NCI-H345 (cell line): Measurements from ENCODE around the gene PKP2.

Experiments
- DNase-seq: peaks from one replicate; lab custom pipeline; 2025; lab: John Stamatoyannopoulos, UW

The PKP2 gene

DNA sequence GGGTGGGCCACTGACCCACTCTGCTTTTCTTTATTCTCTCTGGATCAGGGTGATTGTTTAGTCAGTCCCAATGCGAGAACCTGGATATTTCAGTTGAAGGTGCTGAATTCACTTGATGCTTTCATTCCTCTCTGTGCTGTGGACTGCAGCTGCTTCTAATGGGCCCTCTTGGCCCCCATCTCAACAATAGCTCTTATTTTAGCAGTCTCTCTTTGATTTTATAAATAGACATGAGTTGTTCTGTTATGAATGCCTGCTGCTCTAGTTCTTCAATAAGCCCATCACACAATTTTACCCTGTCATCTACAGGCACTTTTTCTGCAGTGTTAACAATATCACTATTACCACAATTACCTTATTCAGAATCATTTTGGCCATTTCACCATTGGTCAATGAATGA is 86.7 kb downstream of the PKP2 start:
- no peak for DNase-seq

DNA sequence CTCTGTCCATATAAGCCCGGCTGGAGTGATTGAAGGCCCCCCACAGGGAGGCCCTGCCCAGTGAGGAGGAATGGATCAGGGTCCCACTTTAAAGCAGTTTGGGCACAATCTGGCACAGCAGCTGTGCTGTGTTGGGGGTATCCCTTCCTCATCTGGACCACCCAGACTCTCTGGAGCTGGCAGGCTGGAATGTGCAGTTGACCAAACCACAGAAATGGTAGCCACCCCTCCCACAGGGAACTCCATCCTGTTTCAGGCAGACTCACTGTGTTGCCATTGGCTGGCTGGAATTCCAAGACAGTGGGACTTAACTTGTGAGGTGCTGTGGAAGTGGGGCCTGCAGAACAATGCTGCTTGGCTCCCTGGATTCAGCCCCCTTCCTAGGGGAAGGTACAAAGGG is 87.4 kb downstream of the PKP2 start:
- no peak for DNase-seq

DNA sequence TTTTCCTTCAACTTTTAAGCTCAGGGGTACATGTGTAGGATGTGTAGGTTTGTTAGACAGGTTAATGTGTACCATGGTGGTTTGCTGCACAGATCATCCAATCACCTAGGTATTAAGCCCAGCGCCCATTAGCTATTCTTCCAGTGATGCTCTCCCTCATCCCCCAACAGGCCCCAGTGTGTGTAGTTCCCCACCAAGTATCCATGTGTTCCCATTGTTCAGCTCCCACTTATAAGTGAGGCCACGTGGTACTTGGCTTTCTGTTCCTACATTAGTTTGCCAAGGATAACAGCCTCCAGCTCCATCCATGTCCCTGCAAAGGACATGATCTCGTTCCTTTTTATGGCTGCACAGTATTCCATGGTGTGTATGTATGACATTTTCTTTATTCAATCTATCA is 92.3 kb downstream of the PKP2 start:
- no peak for DNase-seq

DNA sequence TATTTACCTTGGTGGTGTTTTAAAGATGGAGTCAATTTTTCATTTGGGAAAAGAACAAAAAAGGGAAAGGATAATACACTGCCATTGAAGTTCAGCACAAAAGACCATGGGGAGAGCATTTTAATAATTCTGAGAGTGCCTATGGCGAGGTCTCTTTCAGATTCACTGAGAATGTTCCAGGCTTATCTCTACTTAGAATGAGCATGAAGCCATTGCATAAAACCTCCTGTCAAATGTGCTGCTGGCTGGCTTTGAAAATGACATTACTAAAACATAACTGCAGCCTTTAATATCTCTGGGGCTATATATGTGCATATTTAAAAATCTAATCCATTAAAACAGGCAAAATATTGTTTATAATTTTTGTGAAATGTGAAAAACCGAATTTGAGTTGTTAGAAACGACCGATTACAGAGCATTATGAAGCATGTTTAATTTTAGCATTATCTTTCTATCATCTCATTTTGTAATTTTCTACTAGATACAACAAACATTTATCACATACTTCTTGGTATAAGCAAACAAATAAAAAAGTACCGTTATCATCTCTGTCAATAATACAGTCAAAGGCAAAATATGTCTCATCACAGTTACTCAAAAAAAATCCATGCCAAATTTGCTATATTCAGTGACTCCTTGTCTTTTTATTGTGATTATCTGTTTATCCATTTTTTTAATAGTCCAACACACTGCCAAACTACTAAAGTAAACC is 95.2 kb downstream of the PKP2 start:
- DNase-seq, result no peak

DNA sequence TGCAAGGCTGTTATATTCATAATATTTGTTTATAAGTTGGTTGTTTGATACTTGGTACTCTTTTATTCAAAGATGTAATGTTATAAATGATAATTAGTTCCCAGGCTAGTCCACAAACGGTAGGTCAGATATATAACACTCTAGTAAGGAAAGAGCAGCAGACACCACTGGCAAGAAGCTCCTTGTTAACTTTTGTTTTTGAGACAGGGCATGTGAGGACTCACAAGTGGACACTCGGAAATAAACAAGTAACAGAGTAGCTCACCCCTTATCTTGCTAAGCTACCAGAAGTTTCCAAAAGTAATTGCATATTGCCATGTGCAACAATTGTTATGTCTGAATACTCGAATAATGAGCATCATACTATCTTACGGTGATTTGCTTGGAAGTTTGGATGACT is 102.3 kb downstream of the PKP2 start:
- DNase-seq, result no peak

DNA sequence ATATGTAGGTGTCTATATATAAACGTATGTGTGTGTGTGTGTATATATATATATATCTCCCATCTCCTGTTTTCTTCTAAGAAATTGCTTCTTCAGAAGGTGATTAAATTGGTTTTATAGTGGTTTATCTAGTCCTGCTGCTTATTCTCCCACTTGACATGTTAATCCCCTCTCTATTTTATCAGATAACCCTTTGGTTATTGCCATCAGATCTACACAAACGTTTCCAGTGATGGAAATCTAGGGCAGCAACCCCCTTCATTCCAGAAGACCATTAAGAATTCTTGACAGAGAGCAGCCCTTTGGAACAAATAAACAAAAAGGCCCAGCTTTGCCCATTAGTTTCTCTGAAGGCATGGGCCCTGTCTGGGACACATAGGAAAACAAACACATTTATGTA is 106.7 kb downstream of the PKP2 start:
- DNase-seq, result no peak

DNA sequence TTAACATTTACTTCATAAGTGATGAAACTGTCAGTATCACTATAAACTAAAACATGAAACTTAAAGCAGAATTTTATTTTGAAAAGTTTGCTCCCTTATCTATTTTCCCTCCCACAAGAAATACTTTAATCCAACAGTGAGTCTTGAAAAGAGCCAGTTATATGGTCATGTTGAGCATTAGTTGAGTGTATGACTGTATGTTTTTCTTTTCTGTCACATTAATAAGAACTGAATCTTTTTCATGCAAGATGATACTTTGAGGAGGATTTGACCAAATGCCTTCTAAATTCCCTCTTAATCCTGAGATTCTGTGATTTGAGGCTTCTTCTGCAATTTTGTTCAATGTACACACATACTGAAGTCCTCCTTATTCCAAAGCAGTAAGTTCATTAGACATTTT is 107.1 kb downstream of the PKP2 start:
- no peak for DNase-seq

DNA sequence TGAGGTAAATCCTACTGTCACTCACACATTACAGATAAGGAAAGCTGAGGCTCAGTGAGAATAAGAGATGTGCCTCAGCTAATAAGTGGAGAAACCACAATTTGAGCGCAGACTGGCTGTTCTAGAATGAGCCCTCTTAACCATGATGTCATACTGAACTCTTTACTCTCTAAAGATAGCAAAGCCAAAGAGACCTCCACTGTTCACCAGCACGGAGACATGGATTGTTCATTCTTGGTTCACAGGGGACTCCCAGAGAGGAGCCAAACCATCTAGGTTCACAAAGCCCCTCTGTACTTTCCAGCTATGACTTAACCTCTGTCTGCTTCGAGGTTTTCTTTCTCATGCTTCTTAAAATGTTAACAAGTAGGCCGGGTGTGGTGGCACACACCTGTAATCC is 108.2 kb downstream of the PKP2 start:
- no peak for DNase-seq

DNA sequence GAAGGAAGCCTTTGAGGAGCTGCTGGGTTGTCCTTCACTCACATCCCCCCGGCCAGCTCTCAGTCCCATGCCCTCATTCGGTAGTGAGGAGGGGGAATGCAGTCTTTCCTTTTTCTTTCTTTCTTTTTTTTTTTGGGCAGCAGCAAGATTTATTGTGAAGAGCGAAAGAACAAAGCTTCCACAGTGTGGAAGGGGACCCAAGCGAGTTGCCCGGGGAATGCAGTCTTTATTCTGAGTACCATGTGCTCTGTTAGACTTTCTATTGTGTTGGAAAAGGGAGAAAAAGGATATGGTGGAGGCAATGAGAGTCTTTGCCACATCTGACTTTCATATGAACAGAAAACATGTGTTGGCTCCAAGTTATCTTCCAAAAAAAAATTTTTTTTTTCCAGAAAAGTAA is 111.0 kb downstream of the PKP2 start:
- DNase-seq, result no peak

DNA sequence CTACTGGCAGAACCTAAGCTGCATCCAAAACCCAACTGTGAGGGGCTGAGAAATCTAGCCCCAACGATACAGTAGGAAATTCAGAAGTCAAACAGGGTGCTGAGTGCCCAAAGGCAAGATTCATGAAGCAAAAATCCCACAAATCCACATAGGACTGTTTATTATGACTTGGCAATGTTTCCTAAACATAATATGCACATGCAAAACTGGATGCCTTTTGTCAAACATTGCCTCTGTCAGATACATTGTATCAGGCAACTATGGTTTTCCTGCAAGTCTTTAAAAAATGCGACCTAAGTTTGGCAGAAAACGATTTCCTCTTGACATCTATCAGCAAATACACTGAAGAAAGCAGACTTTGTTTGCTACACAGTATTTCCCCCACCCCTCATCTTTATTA is 113.5 kb downstream of the PKP2 start:
- DNase-seq, result no peak

DNA sequence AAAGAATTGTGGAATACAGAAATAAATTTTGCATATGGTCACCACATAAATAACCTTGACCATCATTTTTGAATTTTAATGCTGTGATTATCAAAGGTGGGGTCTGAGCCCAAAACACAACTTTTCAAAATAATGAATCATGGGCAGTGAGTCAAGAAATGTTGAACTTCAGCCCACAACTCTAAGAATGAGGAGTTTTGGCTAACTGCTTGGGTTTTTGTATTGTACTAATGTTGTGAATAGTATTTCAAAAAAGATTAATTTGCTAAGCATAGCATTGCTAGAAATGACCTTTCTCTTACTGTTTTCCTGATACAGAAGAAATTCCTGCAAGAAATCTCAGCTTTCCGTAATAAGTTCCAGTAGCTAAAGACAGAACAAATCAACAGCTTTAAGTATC is 116.5 kb downstream of the PKP2 start:
- DNase-seq, result no peak

DNA sequence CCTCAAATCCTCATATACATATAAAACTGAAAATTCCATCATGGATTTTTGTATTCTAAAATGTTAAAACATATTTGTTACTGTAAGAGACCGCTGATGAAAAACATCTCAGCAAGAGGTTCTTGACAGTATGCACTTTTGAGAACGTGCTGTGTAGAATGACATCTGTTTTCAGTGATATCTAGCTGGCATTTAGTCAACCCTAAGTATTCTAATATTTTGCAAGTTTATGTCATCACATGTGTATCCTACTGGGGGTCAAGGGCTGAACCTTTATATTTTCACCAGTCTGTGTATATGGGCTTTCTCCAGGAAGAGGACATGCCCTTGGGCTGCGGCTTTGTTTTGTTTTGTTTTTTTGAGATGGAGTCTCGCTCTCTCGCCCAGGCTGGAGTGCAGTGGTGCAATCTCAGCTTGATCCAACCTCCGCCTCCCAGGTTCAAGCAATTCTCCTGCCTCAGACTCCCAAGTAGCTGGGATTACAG is 118.8 kb downstream of the PKP2 start:
- DNase-seq, result no peak

DNA sequence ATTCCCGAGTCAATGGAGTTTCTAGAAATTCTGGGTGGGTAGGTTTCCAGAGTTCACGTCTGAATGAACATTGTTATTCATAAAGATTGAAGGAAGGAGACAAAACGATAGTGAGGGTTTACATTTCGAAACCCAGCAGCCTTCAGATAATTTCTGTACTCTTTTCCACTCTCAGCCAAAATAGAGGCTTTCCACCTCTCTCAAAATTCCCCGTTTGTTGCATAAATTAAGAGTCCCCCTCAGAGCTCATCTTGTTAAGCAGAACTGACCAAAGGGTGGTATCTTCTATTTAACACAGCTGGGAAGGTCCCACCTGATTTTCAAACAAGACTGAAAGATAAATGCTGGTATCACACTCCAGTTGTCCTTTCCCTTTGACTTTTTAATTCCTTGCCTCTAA is 119.4 kb downstream of the PKP2 start:
- DNase-seq, result no peak

DNA sequence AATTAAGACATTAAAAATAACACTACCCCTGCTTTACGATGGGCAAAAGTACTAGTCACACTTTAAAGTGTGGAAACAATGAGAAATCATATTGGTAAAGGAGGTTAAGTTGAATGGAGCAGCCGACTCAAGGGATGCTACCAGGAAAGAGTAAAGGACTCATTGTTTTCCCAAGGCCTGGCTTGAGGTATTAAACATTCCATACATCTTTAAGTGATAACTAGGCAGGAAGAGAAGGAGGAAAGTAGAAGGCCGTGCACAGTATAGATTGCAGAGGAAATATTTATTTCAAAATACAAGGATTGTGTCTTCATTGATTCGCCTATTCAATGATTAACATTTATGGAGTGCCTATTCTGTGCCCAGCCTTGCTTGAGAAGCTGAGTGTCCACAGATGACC is 120.3 kb downstream of the PKP2 start:
- no peak for DNase-seq

DNA sequence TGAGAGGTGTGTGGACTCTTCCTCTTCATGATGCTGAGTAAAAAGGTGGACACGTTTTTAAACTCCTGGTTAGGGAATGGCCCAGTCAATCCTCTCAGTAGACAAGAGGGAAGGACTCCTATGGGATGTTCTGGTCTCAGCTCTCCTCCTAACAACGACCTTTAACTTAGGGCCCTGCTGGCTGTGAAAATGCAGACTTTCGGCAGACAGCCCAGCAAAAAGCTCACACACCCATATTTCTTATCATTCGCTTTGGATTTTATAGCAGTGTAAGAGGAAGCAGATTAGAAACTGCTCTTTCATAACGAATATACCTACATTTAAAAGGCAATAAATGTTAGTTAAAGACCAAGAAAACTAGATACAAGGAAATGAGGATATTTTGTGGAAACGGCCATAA is 122.9 kb downstream of the PKP2 start:
- DNase-seq, result no peak

DNA sequence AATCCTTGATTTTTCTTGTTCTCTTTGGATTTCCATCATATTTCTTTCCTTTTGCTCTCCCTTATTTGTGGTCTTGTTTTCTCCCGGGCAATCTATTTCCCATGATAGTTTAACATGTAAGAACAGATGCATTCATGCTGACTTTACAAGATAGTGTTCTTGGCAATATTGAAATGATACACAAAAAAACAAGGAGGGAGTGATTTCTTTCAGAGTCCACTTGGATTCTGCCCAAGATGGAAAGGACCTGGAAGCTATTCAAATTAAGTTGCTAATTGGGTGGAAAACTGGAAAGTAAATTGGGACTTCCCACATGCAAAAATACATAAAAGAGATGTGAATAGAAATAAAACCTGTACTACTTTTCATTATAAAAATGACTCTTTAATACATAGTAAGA is 126.4 kb downstream of the PKP2 start:
- no peak for DNase-seq

DNA sequence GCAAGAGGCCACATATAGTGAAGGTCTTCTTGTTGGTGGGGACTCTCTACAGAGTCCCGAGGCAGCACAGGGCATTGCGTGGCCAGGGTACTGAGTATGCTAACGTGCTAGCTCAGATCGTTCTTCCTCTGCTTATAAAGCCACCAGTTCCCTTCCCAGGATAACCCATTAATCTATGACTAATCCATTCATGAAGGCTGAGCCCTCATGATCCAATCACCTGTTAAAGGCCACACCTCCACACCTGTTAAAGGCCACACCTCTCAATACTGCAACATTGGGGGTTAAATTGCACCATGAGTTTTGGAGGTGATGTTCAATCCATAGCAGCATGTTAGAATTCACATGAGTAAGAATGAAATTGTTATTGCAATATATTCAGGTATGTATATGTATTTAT is 128.1 kb downstream of the PKP2 start:
- no peak for DNase-seq

DNA sequence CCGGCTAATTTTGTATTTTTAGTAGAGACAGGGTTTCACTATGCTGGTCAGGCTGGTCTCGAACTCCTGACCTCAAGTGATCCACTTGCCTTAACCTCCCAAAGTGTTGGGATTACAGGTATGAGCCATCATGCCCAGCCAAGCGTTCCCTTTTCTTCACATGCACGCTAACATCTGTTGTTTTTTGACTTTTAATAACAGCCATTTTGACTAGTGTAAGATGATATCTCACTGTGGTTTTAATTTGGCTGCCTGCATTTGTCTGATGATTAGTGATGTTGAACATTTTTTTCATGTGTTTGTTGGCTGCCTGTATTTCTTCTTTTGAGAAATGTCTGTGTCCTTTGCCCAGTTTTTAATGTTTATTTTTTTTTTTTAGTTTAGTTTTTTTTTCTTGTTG is 130.7 kb downstream of the PKP2 start:
- no peak for DNase-seq

DNA sequence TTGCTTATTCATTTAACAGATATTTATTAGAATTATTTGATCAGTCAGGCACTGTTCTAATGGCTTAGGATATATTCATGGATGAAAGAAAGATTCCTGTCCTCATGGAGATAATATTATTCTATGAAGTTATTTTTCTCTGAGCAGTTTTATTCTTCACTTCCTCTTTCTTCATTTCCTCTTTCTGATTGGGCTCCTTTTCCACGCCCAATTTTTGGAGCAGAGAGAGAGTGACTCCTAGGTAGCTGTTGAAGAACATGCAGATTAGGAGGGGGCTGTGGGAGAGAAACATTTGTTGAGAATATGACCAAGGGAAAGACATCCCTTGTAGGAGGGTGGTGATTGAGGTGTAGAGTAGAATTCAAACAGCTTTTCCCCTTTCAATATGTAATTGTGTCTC is 134.9 kb downstream of the PKP2 start:
- no peak for DNase-seq

DNA sequence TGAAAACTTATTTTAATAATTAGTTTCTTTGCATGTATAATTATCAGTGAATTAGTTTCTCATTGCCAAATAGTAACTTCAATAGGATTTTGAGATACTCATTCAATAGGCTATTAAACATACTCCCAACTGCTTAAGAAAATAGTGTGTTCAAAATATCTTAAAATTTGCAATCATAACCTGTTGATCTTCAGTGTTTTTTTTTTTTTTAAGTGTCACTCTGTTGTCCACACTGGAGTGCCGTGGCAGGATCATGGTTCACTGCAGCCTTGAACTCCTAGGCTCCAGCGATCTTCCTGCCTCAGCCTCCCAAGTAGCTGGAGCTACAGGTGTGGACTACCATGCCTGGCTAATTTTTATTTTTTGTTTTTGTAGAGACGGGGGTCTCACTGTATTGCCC is 139.4 kb downstream of the PKP2 start:
- DNase-seq, result no peak

DNA sequence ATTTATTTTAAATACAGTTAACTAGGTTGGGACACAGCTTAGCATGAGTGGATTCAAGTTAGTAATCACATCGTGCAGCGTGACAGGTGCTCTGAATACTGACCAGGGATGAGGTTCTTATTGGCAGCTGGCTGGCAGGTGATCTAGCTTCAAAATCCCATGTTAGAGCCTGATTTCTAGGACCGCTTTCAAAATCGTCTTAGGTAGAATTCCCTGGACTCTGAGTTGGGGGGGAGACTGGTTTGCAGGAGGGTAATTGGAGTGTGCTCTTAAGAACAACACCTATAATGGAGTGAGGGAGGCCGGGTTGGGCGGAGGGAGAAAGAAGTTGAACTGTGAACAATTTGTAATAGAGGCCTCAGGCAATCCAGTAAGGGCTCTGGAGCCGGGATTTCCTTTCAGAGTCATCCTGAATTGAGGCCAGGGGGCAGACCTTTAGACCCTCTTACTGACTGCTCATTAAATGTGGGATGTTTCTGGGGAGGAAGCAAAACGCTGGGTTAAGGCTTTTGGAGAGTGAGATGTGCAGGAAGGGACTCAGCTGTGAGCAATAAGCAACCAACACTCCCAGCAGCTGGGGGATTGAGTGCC is 140.0 kb downstream of the PKP2 start:
- DNase-seq, result no peak

DNA sequence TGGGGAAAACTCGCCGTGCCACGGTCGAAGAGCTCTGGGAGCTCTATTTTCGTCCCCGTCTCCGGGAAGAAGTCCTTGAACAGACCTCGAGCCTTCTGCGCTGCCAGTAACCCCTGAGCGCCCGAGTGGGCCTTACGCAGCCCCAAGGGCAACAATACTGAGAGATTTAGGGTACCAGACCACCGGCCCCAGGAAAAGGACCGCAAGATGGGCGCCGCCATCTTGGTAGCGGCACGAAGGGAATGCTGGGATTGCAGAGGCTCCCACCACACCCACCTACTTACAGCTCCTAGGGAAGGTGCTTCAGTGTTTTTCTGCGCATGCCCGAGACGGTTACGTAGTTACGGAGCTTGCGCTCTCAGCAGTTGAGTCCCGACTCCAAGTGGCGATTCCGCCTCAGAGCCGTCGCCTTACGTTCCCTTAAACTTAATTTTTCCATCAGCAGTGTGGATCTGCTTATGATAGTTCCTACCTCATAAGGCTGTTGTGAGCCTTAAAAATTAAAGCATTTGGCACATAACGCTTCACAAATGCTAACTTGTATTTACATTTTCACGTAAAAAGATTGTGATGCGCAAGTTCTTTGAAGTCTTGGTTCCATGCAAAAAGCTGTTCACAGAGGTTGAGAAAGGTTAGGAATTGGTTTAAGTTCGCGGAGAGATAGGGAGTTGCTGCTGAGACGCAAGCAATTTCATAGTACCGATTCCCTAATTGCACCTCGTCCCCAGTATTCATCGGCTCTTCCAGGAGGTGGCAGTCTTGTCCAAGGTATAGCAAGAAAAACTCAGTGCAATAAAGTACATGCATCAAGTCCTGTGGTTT is 140.7 kb downstream of the PKP2 start, which contains the start of gene YARS2:
YARS2 (minus strand) TSS at position 244 of the 822 bp plus-strand sequence; CDS start at position 221, 23 bp downstream.
- DNase-seq, result peak; percentile 98

DNA sequence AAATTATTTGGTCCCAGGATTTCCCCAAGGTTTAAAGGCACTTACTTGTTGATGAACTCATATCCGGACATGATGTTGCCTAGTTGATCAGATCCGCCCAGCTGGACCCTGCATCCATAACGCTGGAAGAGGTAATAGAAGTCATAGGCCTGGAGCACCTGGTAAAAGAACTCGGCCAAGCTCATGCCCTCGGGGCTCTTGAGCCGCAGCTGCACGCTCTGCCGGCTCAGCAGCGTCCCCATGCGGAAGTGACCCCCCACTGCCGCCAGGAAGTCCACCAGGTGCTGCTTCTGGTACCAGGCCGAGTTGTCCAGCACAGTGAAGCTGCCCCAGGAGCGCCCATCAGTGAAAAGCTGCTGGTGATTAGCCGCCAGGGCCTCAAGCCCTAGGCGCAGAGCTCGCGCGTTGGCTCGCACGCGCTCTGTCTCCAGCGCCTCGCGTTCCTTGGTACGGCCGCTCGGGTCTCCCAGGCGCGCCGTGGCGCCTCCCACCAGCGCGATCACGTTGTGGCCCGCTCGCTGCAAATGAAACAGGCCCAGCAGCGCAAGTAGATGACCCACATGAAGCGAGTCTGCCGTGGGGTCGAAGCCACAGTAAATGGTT is 141.4 kb downstream of the PKP2 start:
- peak; percentile 69 for DNase-seq
